WERI-Rb-1 (cell line): Measurements from ENCODE around the gene GCNT4.

Experiments used
- DNase-seq: peaks from one replicate; pipeline ENCODE4 v3.0.0-alpha.2; 2020
- H3K27ac ChIP-seq: fragments of 250-450 bp; sonication (Bioruptor Pico); 2 replicates; pipeline ENCODE4 v1.5.1; 2020; ENCODE audit warnings: mild to moderate bottlenecking, moderate library complexity
- H3K27me3 ChIP-seq: fragments of 250-450 bp; sonication (Bioruptor Pico); 2 replicates; pipeline ENCODE4 v1.5.1; 2021; ENCODE audit warnings: mild to moderate bottlenecking, low read depth, moderate library complexity; ENCODE audit not compliant: insufficient read depth, severe bottlenecking
- H3K36me3 ChIP-seq: fragments of 250-450 bp; sonication (Bioruptor Pico); 2 replicates; pipeline ENCODE4 v1.5.1; 2020; ENCODE audit warnings: mild to moderate bottlenecking, moderate library complexity
- H3K4me3 ChIP-seq: 2 replicates; pipeline ENCODE4 v1.5.1; 2011; ENCODE audit warnings: low read depth, mild to moderate bottlenecking, control low read depth, low read length
- H3K9me3 ChIP-seq: fragments of 250-450 bp; sonication (Bioruptor Pico); 2 replicates; pipeline ENCODE4 v1.5.1; 2021; ENCODE audit warnings: mild to moderate bottlenecking, moderate library complexity; ENCODE audit not compliant: severe bottlenecking
- TF ChIP-seq, protein P1 (sequence below): IDR thresholded peaks from 2 replicates; pipeline ENCODE4 v1.5.1; 2011; ENCODE audit warnings: low read depth, mild to moderate bottlenecking, control low read depth, inconsistent platforms, low read length

Gene GCNT4

DNA sequence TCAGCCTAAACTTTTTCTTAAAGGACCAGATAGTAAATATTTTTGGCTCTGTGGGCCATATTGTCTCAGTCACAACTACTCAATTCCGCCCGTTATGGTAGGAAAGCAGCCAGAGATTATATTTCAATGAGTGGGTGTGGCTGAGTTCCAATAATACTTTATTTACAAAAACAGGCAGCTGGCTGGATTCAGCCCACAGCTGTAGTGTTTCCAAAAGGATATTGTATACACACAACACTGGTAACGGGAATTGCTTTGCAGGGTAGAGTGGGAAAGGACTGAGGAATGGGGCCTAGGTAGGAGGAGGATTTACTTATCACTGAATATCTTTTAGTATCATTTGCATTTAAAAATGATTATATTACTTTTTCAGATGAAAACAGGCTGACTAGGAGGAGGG is 21.0 kb downstream of the GCNT4 start:
- TF ChIP-seq, protein P1, sequence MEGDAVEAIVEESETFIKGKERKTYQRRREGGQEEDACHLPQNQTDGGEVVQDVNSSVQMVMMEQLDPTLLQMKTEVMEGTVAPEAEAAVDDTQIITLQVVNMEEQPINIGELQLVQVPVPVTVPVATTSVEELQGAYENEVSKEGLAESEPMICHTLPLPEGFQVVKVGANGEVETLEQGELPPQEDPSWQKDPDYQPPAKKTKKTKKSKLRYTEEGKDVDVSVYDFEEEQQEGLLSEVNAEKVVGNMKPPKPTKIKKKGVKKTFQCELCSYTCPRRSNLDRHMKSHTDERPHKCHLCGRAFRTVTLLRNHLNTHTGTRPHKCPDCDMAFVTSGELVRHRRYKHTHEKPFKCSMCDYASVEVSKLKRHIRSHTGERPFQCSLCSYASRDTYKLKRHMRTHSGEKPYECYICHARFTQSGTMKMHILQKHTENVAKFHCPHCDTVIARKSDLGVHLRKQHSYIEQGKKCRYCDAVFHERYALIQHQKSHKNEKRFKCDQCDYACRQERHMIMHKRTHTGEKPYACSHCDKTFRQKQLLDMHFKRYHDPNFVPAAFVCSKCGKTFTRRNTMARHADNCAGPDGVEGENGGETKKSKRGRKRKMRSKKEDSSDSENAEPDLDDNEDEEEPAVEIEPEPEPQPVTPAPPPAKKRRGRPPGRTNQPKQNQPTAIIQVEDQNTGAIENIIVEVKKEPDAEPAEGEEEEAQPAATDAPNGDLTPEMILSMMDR = no peak
- no peak for DNase-seq
- Histone ChIP-seq H3K27me3 (no peaks in the 10 kb centered on the region), H3K27ac (no peak overlapping the region), H3K4me3 (no peak overlapping the region), H3K36me3 (no peaks in the 10 kb centered on the region), H3K9me3 (no peaks in the 10 kb centered on the region)

DNA sequence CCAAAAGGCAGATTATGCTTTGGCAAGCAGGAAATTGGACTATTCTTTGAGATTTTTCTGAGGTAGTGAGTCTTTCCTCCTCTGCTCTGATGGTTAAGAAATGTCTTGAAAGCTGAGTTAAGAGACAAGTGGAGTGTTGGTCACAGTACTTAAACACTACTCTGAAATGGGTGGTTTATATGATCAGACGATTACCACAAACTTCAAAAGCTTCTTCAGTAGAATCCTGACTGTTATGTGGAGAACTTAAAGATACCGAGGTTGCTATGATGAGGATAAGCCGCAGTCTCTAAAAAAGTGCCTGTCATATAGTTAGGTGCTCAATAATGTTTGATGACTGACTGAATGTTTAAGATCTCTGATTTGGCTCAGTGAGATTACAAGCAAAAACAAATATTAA is 24.3 kb downstream of the GCNT4 start:
- Histone ChIP-seq H3K36me3 (no peaks in the 10 kb centered on the region), H3K27ac (no peak overlapping the region), H3K4me3 (no peak overlapping the region), H3K27me3 (no peaks in the 10 kb centered on the region), H3K9me3 (no peaks in the 10 kb centered on the region)
- TF ChIP-seq, protein P1 = no peak
- no peak for DNase-seq

DNA sequence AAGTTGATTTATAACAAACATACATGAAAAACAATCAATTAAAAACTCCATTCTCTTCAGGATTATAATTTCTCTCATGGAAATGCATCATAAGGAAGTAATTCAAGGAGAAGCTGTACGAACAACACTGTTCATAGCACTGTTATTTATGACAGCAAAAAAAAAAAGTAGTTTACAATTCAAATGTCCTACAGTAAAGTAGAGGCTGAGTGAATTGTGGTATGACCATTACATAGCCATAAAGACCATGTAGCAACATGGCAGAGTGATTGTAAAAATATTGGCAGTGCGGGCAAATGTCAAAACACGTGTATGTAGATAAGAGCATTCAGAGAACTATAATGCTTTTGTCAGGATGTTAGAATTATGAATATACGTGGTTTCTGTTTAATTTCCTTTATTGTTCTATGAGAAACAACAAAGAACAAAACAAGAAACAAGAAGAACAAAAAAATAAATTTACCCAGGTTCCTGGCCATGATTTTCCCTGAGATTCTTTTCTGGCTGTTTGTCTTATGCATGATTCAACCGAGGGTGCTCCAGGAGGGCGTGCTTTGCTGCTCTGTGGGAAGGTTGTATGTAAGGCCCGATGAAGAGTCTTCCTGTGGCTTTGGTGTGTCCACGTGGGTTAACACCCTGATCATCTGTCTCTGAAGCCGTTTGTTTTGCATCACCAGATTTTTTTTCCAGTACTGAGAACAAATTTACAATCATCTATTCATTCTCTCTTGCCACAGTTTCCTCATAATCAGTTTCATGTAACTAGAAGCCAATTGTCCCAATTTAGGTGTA is 28.8 kb downstream of the GCNT4 start:
- no peaks in the 10 kb centered on the region for H3K9me3 ChIP-seq
- H3K4me3 ChIP-seq = no peak overlapping the region
- H3K27ac ChIP-seq = no peak overlapping the region
- no peak for DNase-seq
- TF ChIP-seq, protein P1 = no peak
- H3K36me3 ChIP-seq = no peaks in the 10 kb centered on the region
- no peaks in the 10 kb centered on the region for H3K27me3 ChIP-seq

DNA sequence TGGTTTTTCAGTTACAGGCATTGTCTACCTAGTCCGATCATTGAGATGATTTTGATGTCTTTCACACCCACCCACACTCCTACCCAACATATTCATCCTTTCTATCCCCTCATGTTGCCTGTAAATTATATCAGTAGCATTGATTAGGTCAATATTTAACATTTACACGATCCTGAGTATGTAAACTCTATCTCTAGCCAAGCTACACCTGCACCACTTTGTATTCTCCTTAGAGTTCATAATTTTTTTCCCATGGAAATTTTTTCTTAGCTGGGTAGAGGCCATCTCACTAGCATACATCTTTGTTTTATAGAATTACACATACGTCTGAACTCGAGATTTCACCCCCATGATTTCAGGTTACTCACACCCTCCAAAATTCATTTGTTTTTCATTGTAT is 30.6 kb downstream of the GCNT4 start:
- no peak for DNase-seq
- no peaks in the 10 kb centered on the region for H3K9me3 ChIP-seq
- no peaks in the 10 kb centered on the region for H3K27me3 ChIP-seq
- H3K4me3 ChIP-seq = no peak overlapping the region
- H3K36me3 ChIP-seq = no peaks in the 10 kb centered on the region
- TF ChIP-seq, protein P1 = no peak
- H3K27ac ChIP-seq = no peak overlapping the region

DNA sequence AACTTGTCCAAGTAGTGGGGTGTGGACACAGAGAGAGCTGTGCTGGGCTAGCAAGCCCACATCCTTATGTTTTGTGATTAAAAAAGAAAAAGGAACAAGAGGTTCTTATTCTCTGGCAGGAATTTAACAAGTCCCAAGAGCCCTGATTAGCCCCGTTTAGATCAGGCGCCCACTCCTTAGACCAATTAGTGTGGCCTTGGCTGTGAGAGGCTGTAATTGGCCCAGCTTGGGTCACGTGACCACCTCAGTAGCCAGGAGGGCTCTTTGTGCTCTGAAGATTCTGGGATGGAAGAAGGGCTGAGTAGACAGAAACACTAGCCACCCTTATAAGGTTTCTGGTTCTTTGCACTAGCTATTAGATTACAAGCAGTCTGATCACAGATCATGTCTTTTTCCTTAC is 31.1 kb downstream of the GCNT4 start:
- Histone ChIP-seq H3K9me3 (no peaks in the 10 kb centered on the region), H3K27me3 (no peaks in the 10 kb centered on the region), H3K36me3 (no peaks in the 10 kb centered on the region), H3K4me3 (no peak overlapping the region), H3K27ac (no peak overlapping the region)
- no peak for DNase-seq
- TF ChIP-seq, protein P1 = no peak
